HG03103 (cell line): Measurements from ENCODE around the gene RNF13.
A peak's percentile ranks its signal among the peaks of the same experiment; 100 is the strongest.
"Not testable (repeated sequence)": the region's sequence is repeated elsewhere in the genome, so short reads cannot be mapped to it uniquely, and the experiment has no call there.

Source experiments
- ATAC-seq: cut with Tn5 transposase; IDR thresholded peaks from one replicate; pipeline ENCODE4 v1.9.1; 2021; ENCODE audit warnings: low read depth; ENCODE audit not compliant: unreplicated experiment

RNF13 gene

DNA sequence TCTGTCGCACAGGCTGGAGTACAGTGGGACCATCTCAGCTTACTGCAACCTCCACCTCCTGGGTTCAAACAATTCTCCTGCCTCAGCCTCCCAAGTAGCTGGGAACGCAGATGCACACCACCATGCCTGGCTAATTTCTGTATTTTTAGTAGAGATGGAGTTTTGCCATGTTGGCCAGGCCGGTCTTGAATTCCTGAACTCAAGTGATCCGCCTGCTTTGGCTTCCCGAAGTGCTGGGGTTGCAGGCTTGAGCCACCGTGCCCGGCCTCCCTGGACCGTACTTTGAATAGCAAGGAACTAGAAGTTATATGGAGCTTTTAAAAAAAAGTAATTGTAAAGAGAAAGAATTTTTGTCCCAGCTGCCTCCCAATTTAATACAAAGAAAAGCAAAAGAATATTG lies 12.3 kb upstream of the RNF13 start:
- ATAC-seq: no peak

DNA sequence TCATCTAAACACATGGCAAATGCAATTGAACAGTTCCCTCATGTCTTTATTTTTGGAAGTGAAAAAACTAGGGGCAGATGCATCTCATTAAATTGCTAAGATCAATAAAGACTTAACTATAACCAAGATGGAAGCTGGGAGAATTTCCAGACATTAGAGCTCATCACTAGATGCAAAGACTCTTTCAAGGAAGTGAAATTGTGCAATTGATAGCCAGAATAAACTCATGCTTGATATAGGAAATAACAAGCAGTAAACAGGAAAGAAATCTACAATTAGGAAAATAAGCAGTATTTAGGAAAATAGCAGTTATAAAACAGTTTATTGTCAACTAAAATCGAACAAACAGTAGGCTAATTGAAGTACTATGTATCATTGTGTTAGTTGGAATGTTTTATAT lies 11.8 kb upstream of the RNF13 start:
- ATAC-seq: no peak

DNA sequence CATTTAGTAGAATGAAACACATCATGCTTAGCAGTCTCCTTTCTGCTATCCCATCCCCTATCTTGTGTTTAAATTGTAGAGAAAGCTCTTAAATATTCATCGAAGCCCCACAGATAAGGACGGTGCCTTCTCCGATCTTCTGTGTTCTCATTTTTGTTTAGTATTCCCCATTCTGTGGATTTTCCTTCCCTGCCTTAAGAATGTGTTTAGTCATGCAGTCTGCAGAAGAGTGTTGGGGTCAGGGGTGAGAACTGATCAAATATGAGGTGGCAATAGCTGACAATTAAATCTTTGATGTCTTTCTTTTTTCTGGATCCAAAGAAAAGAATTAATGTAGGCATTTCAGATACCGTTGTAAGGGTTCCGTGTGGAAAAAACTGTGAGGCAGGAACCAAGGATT lies 11.4 kb upstream of the RNF13 start:
- ATAC-seq: no peak

DNA sequence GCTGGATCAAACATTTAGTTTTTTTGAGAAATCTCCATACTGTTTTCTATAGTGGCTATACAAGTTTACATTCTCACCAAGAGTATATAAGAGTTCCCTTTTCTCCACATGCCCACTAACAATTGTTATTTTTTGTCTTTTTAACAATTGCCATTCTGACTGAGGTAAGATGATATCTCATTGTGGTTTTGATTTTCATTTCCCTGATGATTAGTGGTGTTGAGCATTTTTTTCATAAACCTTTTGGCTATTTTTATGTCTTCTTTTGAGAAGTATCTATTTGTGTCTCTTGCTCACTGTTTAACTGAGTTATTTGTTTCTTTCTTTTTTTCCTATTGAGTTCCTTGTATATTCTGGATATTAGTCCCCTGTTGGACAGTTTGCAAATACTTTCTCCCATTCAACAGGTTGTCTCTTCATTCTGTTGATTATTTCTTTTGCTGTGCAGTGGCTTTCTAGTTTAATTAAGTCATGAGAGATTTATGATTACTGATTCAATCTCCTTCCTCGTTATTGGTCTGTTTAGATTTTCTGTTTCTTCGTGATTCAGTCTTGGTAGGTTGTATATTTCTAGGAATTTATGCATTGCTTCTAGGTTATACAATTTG lies 6.7 kb upstream of the RNF13 start:
- ATAC-seq: no peak

DNA sequence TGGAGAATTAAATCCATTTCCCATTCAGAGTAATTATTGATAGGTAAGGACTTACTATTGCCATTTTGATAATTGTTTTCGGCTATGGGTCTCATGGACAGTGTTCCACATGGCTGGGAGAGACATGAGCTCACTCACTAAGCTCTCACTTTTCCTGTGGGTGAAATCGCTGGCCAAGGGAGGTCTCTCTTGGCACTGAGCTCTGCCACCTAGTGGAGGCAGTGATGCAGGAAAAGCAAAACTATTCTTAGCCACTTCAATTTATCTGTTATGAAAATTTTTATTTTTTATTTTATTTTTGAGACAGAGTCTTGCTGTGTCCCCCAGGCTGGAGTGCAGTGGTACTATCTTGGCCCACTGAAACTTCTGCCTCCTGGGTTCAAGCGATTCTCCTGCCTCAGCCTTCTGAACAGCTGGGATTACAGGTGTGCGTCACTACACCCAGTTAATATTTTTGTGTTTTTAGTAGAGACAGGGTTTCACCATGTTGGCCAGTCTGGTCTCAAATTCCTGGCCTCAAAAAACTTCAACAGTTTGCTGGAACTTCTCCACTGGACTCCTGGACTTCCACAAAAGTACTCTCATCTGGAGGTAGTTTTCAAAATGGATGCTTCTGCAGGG lies 4.7 kb upstream of the RNF13 start:
- ATAC-seq: no peak

DNA sequence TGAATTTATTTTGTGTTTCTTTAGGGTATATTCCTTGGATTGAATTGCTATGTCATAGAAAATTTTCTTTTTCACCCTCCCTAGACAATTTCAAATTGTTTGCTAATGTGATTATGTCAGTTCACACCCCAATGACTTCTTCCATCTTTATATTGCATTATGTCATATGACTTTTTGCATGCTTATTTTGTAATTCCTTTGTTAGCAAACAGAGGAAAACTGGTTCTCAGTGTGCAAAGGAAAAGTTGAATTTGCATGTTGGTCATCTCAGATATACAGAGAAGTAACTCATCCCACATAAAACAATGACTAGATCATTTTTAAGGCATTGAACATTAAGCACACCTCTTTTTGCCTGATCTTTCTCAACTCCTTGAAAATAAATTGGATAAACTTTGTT lies 3.3 kb upstream of the RNF13 start:
- no peak for ATAC-seq

DNA sequence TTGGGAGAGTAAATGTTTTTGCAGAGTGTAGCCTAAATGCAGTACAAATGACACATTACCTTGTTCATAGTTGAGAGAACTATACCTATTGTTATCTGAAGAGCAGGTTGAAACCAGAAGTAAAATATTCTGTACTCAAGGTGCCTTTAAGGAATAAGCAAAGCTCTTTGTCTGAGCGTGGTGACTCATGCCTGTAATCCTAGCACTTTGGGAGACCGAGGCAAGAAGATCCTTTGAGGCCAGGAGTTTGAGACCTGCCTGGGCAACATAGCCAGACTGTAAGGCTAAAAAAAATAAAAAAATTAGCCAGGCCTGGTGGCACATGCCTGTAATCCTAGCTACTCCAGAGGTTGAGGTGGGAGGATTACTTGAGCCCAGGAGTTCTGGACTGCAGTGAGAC lies 2.2 kb upstream of the RNF13 start:
- no peak for ATAC-seq

DNA sequence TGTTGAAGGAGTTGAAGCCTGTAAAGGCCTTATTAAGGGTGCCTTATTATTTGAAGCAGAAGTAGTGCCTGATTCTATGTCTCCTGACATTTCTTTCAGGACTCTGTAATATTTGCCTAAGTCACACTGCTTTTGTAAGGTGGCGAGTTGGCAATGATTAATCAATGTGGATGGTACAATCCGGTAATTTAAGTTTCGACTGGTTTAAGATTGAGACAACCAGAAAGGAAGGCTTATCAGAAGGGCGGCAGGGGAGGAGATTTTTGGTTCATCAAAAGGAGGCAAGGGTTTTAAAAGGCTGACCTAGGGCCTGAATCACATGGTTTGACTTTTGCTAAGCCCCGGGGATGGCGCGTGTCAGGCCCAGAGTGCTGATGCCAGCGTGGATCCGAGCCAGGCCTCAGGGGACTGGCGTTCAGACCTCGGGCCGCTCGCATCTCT lies 830 bp upstream of the RNF13 start:
- ATAC-seq: no peak

DNA sequence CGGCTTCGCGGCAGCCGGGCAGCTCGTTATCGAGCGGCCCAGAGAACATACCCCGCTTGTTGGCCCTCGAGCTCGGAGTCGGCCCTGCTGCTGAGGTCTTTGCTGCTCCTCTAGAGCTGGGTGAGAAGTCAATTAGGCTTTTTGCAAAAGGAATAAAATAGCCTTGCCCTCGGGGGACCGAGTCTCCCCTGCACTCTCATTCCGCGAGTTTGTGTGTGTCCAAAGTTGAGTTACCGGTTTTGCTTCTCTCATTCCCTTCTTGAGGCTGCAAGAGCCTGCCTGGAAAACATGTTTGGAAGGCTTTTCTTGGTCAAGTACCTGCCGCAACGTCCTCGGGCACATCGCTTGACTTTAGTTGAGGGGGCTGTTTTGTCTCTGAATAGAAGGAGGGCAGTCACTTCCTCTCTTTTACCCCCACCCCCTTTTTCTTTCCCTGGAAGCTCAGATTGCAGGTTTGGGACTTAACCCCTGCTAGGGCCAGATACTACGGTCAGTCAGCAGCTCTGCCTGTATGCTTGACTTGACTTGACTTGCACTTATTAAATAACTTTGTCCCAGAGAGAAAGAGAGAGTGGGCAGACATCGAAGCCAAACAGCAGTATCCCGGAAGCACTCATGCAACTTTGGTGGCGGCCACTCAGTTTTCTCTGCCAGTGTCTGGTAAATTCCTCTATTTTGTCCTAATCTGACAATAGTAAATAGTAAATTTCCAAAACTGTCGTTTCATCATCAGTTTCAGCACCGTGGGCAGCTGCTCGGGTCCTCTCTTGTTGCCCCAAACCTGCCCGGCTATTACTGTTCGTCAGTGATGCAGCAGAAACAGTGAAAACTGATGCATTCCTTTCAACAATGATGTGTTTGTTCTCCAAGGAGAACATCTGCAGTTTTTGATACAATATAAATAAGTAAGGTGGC lies 609 bp downstream of the RNF13 start:
- ATAC-seq: peak; percentile 12

DNA sequence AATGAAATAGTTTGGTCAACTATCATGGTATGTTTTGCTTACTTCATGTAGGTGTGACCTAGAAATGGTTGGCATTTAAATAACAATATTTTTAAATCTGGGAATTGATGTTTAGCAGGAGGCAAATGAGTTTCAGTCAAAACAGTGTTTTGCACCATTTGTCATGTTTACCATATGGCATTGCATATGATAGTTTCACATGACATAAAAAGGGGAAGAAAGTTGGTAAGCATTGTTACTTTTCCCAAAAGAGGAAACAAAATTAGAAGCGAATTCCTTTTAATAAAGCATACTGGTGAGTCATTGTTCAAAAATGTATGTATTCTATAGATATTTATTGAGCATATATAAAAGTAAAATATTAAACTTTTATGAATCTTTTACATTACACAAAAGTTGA lies 2.3 kb downstream of the RNF13 start:
- ATAC-seq: no peak

DNA sequence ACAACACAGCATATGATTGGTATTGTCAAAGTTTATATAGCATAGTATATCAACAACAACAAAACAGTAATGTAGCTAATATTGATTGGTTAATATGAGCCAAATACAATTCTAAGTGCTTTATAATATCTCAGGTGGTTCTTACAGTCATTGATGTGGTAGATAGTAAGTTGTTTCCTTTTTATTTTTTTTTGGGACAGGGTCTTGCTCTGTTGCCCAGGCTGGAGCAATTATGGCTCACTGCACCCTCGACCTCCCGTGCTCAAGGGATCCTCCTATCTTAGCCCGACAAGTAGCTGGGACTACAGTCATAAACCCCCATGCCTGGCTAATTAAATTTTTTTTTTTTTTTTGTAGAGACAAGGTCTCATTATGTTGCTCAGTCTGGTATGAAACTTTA lies 2.7 kb downstream of the RNF13 start:
- ATAC-seq: no peak

DNA sequence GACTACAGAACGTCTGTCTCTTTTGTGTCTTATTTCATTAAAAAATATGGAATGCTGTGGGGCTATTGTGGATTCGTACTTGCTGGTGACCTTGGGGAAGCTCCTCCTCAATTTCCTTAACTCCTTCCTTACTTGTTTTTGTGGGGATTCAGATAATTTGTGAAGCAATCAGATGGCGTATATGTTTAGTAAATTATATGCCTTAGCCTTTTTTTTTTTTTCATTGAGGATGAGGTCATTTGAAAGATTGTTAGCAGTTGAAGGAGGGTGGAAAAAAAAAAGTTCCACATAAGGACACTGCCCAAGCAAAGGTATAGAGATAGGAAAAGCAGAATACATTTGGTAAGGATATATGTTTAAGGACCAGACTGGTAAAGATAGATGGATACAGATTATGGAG lies 3.3 kb downstream of the RNF13 start:
- no peak for ATAC-seq

DNA sequence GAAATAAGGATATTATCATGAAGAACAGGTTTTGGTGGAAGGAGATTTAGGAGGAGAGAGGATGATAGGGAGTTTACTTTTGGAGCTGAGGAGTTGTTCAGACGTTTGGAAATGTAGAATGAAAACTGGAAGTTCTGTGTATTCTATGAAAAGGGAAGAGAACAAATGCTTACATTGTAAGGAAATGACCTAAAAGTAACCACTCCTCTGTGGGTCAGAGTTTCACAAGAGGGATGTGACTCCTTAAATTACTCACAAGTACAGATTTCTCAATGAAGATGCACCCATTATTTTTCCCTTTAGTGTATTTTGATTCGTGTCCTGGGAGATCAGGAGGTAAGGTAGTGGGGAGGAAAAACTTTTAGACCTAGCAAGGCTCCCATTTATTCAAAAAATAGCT lies 4.0 kb downstream of the RNF13 start:
- ATAC-seq: no peak

DNA sequence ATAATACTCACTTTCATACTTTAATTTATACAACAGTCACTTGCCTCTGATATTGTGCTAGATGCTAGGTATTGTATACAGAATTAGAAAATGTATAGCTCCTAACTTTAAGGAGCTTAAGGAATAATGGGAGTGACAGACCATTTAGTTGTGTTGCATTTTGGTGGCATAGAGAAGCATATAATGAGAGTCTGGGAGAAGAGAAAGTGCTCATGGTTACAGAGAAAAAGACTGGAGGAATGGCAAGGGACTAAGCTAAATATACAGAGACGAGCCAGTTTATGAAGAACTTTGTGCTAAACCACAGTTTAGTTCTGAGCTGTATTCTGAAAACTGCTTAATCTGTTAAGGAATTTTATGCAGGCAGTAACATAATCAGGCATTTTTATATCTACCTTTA lies 6.4 kb downstream of the RNF13 start:
- ATAC-seq: no peak

DNA sequence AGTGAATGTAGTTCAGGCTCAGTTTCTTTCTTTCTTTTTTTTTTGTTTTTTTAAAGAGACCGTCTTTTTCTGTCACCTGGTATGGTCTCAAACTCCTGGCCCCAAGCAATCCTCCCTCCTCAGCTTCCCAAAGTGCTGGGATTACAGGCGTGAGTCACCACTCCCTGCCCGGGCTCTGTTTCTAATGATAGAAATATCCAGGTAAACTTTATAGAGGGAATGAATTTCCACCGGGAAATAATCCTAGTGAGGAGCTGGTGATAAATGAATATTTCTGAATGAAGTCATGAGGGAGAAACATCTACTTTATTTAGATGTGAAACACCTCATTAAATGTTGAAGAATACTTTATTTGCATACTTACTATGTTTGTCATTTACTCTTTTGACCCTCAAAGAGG lies 7.2 kb downstream of the RNF13 start:
- no peak for ATAC-seq

DNA sequence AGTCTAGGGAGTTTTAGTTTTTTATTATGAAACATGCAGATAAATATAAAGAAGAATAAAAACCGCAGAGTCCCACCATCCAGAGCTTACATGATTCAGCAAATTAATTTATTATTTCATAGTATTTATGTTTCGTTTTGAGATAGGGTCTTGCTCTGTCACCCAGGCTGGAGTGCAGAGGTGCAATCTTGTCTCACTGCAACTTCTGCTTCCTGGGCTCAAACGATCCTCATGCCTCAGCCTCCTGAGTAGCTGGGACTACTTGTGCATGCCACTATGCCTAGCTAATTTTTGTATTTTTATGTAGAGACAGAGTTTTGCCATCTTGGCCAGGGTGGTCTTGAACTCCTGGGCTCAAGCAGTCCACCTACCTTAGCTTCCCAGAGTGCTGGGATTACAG lies 13.6 kb downstream of the RNF13 start:
- no peak for ATAC-seq

DNA sequence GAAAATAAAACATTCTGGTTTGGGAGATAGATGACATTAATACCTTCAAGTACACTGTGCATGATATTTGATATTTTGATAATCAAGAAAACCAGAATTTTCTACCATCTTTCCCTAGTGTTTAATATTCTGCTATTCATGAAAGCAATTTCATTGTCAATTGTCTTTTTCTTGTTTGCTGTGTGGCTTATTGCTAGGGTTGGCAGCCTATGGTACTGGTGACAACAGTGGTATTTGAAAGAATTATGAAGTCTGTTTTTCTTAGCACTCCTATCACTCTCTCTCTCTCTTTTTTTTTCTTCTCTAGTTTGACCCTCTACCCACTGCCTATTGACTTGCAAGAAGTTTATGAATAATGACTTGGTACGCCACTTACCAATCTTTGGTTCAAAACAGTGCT lies 15.4 kb downstream of the RNF13 start:
- no peak for ATAC-seq

DNA sequence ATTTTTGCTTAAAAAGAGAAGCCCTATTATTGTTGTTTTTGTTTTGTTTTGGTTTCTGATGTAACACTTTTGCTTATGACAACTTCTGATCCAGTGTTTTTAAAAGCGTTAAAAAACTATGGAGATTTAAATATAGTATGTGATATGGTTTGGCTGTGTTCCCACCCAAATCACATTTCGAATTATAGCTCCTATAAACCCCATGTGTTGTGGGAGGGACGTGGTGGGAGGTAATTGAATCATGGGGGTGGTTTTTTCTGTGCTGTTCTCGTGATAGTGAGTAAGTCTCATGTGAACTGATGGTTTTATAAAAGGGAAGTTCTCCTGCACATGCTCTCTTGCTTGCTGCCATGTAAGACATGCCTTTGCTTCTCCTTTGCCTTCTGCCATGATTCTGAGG lies 16.6 kb downstream of the RNF13 start:
- not testable (repeated sequence) for ATAC-seq

DNA sequence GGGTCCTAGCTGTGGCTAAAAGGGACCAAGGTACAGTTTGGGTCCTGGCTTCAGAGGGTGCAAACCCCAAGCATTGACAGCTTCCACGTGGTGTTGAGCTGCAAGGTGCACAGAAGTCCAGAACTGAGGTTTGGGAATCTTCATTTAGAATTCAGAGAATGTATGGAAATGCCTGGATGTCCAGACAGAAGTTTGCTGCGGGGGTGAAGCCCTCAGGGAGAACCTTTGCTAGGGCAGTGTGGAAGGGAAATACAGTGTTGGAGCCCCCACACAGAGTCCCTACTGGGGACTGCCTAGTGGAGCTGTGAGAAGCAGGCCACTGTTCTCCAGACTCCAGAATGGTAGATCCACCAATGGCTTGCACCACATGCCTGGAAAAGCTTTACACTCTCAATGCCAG lies 17.9 kb downstream of the RNF13 start:
- ATAC-seq: no peak

DNA sequence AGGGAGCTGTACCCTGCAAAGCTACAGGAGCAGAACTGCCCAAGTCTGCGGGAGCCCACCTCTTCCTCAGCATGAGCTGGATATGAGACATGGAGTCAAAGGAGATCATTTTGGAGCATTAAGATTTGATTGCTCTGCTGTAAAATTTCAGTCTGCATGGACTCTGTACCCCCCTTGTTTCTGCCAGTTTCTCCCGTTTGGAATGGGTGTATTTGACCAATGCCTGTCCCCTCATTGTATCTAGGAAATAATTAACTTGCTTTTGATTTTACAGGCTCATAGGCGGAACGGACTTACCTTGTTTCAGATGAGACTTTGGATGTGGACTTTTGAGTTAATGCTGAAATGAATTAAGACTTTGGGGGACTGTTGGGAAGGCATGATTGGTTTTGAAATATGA lies 18.3 kb downstream of the RNF13 start:
- no peak for ATAC-seq

DNA sequence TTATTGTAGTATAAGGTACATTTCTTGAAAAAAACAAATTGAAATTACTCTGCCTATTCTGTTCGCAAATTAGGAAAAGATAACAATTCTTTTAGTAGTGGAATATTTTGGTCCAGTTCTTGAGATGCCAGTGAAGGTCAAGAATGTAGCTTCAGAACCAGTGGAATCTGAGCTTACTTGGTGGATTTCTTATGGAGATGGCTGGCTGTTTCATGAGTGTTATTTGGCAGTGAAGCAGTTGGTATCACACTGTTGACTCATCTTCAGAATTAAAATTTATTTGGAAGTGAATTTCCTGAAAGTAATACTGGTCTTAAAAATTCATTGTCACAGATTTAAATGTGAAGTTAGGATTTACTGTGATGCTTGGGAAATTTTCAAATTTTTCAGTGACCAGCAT lies 19.1 kb downstream of the RNF13 start:
- no peak for ATAC-seq

DNA sequence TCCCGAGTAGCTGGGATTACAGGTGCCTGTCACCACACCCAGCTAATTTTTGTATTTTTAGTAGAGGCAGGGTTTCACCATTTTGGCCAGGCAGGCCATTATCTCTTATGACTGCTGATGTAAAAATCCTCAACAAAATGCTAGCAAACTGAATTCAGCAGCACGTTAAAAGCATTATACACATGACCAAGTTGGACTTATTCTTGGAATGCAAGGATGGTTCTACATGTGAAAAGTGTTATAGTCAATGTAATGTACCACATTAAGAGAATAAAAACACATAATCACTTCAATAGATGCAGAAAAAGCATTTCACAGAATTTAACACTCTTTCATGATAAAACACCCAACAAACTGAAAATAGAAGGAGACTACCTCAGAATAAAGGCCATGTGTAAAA lies 20.2 kb downstream of the RNF13 start:
- no peak for ATAC-seq
